ENCODE results near the gene TUBB1.
A peak's percentile ranks its signal among the peaks of the same experiment; 100 is the strongest.

TUBB1 gene

DNA sequence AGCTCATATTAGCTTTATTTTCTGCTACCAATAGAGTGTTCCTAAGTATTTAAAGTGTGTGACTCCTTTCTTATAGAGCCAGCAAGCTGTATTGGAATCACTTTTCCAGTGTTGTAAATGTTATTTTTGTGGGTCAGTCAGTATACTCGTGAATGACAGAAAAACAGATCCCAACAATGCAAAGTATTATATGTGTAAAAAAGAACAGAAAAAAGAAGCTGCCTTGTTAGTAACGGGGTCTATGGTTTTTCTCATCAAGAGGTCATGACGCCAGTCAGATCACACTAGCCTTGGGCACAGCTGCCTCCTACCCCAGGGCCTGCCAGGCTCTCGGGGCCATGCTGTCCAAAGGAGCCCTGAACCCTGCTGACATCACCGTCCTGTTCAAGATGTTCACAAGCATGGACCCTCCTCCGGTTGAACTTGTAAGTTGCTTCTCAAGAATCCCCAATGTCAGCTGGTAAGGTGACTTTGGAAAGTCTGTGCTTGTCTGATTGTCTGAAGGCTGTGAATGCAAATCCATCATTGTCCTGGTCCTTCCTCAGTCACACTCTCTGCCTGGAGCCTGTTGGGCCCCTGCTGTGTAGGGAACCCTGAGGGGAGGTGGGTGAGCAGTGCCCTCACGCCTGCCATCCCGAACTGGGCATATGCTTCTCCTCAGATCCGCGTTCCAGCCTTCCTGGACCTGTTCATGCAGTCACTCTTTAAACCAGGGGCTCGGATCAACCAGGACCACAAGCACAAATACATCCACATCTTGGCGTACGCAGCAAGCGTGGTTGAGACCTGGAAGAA lies 28.4 kb upstream of the TUBB1 start:
- DNase-seq (ENCODE audit: low spot score) = no peak

DNA sequence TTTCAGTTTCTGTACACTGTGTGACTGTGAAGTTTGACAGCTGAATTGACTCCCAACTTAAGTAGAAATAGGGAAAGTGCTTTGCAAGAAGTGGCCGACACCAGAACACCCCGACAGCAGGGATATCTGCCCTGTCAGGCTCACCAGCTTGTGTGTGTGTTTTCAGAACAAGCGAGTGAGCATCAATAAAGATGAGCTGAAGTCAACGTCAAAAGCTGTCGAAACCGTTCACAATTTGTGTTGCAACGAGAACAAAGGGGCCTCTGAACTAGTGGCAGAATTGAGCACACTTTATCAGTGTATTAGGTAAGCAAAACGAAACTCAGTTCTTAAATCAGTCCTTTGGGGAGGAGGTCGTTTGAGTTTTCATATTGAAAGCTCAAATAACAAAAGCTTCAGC lies 27.5 kb upstream of the TUBB1 start:
- DNase-seq (ENCODE audit: low spot score) = no peak

DNA sequence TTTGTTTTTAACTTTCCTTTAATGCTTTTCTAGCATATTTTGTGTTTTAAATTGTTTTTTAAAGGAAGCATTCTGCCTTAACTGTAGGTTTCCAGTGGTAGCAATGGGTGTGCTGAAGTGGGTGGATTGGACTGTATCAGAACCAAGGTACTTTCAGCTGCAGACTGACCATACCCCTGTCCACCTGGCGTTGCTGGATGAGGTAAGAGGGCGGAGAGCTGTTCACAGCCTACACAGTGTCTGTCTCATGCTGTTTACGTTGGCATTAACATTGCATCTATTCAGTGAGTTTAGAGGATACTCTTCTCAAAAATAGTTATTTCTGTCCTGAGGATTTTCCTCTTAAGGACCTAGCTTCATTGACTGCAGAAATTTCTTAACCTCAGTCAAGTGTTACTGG lies 26.3 kb upstream of the TUBB1 start:
- DNase-seq (ENCODE audit: low spot score) = no peak

DNA sequence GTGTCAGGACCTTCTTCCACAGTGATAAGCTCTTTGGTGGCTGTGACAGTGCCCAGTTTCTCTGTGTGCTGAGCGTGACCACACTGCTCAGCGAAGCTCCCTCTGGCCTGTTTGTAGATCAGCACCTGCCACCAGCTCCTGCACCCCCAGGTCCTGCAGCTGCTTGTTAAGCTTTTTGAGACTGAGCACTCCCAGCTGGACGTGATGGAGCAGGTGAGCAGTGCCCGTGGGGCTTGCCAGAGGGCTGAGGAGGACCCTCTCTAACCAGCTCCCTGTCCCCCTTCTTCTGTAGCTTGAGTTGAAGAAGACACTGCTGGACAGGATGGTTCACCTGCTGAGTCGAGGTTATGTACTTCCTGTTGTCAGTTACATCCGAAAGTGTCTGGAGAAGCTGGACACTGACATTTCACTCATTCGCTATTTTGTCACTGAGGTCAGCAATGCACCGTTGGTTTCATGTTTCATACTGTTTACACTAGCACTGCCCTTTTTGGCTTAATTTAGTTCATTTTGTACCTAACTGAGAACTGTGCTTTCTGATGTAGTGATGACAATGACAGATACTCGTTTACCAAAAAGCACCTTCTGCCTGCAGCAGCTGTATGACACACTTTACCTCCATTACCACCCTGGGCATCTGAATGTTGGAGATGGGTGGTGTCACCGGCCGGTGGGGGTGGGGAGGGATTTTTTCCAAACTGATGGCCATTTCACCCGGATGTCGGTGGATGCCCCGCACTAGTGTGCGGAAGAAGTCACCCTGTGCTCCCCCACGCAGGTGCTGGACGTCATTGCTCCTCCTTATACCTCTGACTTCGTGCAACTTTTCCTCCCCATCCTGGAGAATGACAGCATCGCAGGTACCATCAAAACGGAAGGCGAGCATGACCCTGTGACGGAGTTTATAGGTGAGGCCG lies 25.6 kb upstream of the TUBB1 start:
- DNase-seq (ENCODE audit: low spot score) = no peak

DNA sequence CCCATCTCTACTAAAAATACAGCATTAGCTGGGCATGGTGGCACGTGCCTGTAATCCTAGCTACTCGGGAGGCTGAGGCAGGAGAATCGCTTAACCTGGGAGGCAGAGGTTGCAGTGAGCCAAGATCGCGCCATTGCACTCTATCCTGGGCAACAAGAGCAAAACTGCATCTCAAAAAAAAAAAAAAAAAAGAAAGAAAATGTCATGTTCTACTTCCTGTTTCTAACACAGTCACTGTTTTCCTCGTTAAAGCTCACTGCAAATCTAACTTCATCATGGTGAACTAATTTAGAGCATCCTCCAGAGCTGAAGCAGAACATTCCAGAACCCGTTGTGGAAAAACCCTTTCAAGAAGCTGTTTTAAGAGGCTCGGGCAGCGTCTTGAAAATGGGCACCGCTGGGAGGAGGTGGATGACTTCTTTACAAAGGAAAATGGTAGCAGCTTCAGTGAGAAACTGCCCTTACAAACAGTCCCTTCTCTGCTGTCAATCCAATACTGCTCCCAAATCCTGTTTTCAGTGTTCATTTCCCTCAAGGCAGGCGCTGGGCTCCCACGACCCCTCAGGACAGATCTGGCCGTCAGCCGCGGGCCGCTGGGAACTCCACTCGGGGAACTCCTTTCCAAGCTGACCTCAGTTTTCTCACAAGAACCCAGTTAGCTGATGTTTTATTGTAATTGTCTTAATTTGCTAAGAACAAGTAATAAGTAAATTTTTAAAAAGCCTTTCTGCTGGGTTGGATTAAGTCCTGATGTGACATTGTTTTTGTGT lies 24.7 kb upstream of the TUBB1 start:
- no peak for DNase-seq (ENCODE audit: low spot score)

DNA sequence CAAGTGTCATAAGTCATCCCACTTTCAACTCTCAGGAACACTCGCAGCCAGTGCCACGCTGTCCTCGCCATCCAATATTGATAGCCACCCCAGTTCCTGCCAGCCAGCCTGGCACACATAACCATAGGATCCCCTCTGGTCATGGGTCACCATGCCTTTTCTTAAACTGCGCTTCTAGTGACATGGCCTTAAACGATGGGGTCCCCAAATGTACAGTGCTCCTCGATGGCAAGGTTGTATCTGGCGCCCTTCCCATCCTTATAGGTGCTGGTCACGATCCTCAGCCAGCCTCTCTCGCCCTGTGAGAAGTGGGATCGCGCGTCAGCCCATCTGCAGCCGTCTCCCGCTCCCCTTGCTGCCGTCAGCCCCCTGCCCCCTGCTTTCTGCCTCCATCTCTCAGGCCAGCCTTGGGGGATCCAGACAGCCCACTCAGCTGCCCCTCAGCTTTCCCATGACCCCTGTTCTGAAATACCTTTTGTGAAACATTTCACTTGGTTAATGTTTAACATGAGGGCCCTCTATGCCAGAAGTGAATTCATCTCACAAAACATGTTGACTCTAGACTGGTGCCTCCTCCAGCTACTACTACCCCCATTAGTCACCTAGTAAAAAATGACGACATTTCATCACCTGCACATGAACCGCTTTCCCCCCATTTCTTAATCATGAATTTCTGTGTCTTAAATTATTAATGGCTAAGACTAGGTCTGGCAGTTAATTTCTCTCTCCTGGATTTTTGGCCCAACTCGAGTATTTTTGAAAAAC lies 23.6 kb upstream of the TUBB1 start:
- DNase-seq (ENCODE audit: low spot score) = peak; percentile 87

DNA sequence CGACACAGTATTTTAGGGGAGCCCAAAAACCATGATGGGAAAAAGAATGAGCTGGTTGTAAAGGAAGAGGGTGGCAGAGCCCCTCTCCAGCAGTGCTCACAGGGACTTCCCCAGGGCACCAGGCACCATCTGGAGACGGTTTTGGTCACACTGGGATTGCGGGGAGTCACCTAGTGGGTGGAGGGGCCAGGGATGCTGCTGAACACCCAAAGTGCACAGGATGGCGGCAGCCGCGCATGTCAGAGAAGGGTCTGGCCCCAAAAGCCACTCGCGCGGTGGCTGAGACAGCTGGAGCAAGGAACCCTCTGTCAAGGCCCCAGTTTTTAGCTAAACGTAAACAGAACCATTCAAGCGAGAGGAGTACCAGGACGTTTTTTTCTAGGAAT lies 23.0 kb upstream of the TUBB1 start:
- DNase-seq (ENCODE audit: low spot score) = no peak

DNA sequence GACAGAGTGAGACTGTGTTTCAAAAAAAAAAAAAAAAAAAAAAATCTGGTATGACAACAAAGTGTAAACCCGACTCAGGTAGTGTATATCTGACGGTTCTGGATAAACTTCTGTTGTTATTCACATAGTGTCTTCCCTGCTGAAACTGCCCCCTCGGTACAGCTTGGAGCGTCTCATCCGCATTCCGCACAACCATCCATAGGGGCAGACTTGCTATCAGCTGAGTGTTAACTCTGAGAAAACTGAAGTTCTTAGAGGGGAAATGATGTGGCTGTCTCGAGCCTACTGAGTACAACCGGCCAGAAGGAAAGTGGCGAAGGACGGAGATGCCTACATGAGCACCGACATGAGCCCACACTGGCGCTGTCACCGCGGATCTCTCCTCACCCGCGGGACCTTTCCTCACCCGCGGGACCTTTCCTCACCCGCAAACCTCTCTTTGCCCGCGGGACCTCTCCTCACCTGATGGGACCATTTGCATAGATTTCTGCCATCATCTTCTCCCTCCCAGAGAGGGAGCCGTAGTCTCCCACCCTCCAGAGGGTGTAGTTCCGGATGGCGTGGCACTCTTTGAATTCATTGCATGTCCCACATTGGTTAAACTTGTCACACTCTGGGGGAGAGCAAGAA lies 22.0 kb upstream of the TUBB1 start:
- no peak for DNase-seq (ENCODE audit: low spot score)

DNA sequence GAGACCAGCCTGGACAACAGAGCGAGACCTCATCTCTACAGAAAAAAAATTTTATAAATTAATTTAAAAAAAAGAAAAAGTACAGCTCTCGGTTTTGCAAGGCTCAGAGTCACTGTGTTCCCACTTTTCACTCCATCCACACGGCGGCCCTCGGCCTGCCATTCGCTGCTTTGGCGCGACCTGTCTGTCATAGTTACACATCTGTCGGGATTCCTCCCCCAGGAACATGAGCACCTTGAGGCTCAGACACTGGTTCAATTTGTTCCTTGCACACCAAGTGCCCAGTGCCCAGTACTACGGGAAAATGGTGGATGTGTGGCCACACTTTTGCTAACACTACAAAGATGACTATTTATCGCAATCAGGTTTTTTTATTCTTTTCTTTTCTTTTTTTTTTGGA lies 20.6 kb upstream of the TUBB1 start:
- no peak for DNase-seq (ENCODE audit: low spot score)

DNA sequence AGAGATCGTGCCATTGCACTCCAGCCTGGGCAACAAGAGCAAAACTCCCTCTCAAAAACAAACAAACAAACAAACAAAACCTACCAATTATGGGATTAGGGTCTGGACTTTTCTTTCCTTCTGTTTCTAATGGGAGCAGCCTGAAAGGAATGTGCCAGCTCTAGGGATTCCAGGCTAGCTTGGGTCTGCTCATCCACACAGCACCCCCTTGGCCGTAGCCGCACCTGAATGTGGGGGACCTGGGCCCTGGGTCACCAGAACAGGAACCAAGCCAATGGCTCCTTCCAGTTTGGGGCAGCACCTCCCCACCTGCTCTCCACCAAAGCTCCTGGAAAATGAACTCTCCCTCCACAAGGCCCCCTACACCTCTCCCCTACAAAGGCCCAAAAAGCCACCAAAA lies 18.9 kb upstream of the TUBB1 start:
- no peak for DNase-seq (ENCODE audit: low spot score)

DNA sequence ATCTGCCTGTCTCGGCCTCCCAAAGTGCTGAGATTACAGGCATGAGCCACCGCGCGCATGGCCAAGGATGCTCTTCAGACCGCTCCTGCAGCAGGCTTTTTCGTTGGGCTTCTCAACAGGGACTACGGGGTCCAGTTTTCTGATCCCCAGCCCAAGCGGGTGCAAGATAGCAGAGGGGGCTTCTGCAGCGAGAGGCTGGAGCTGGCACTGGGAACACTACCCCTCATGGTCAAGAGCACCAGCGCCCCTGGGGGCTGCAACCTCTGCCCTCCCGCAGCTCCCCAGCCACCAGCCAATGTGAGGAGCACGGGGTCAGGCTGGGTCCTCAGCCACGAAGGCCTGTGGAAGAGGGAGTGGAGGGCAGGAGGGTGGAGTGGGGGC lies 18.2 kb upstream of the TUBB1 start:
- no peak for DNase-seq (ENCODE audit: low spot score)

DNA sequence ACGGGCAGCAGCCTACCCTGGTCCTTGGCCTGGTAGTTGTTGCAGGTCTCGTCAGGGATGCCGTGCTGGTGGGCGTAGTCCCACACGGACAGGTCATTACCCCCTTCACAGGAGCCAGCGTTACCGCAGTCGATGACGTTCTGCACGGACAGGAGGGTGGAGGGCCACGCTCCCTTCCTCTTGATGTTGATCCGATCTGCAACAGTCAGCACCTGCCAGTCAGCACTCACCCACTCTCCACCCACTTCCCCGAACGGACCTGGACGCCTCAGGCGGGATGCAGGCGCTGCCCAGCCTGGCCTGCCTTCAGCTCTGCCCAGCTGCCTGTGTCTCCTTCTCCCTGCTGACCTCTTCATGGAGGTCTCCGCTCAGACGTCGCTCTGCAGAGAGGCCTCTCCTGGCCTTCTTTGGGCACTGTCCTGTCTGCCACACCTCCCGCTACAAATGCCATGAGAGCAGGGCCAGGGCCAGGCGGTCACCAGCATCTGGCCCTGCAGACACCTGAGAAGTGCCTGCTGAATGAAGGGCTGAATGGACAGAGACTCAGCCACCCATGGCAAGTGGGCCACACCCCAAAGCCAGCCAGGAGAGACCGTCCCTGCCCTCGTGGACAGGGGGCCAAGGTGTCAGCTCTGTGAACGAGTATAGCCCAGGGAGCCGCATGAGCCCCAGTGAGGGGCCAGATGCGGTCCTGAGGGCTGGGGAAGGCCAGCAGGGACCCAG lies 17.6 kb upstream of the TUBB1 start:
- no peak for DNase-seq (ENCODE audit: low spot score)

DNA sequence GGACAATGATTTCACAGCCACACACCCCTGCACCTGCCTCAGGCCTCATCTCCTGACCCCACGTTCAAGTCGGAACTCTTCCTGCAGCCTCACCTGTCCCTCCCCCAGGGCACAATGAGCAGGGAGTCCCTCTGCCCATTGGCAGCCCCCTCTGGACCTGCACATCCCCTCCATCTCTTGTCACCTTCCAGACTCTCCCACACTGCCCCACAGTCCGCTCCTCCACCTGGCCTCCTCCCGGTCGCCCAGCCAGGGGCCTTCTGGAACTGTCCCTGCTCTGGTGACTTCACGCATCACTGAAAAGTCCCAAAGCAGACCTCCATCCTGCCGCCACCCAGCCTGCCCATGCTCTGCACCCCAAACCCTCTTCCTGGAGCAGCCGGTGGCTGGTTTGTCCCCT lies 16.8 kb upstream of the TUBB1 start:
- no peak for DNase-seq (ENCODE audit: low spot score)

DNA sequence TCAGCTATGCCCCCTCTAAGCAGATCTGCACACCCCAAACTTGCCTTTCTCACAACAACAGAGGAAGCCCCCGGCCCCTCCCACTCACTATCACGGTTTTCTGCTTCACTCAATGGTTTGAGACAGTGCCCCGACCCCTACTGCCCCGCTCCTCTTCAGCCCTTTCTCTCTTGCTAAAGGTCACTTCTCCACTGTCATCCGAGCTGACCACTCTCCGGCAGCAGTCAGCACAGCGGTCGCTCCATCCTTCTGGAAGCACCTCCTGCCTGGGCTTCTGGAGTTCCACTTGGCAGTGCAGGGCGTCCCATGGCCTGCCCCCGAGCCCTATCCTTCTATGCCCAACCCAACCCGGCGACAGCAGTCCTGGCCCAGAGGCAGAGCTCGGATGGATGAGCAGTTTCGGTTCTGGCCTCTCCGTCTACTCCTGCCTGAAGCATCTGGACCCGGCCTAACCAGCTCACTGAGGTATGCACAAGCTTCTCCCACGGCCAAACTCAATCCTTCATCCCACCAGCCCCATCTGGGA lies 16.3 kb upstream of the TUBB1 start:
- DNase-seq (ENCODE audit: low spot score) = no peak

DNA sequence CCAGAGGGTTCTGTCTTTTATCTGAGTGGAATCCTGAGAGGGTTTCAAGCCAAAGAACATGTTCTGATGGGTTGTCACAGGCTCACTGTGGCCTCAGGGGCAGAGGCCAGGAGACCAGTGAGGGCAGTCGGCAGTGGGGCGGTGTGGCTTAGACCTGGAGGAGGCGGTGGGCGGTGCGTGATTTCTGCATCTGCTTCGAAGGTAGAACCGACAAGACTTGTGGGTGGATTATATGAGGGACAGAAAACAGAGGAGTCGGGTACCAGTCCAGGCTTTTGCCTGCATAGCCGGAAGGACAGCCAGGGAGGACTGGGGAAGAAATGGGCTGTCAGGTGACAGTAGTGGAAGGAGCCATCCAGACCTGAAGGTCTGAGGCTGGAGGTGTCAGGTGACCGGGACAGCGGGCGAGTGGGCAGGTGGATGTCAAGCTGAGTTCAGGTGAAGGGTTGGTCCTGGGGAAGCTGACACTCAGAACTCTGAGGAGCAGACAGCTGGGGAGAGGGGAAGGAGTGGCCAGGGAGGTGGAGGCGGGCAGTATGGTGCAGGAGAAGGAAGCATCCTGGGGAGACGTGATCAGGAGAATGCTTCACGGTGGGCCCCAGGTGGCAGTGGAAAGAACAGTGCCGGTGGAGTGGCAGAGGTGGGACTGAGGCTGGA lies 15.3 kb upstream of the TUBB1 start:
- DNase-seq (ENCODE audit: low spot score) = no peak

DNA sequence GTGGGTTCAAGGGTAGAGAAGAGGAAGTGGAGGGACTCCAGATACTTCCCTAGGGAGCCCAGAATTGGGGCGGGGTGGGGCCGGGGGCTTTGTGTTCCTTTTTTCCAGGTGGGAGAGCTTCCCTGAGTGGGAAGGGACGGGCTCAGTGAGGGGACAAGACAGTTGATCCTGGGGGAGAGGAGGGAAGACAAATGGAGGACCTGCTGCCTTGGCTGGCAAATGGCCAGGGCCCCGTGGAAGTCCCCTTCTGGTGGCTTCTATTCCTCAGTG lies 14.8 kb upstream of the TUBB1 start:
- no peak for DNase-seq (ENCODE audit: low spot score)

DNA sequence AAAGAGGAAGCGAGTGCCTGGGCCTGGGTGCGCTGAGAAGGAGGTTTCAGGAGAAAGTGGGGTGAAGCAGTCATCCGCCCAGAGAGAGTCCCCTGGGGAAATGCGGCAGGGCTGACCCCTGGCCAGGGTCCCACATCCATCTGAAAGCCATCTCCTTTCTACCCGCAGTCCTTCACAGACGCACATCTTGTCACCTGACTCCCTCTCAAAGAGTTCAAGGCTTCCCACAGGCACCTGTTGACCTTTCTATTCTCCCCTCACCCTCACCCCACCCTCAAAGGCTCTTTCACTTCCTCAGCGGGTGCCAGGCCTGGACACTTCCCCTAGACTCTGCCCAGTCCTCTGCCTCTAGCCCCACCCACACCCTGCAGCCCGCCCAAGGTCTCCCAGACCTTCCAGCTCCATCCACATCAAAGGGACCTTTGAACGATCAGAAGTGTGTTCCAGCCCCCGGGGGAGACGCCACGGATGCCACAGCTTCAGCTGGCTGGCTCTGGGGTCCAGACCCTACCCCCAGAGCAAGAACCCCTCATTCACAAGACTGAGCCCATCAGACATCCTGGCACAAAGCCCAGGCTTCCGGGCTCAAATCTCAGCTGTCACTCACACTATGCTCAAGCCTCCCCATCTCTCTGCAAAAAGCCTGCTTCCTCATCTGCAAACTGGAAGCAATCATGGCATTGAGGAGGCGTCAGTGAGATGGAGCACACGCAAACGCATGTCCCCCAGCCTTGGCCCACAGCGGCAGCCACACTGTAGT lies 14.3 kb upstream of the TUBB1 start:
- DNase-seq (ENCODE audit: low spot score) = no peak

DNA sequence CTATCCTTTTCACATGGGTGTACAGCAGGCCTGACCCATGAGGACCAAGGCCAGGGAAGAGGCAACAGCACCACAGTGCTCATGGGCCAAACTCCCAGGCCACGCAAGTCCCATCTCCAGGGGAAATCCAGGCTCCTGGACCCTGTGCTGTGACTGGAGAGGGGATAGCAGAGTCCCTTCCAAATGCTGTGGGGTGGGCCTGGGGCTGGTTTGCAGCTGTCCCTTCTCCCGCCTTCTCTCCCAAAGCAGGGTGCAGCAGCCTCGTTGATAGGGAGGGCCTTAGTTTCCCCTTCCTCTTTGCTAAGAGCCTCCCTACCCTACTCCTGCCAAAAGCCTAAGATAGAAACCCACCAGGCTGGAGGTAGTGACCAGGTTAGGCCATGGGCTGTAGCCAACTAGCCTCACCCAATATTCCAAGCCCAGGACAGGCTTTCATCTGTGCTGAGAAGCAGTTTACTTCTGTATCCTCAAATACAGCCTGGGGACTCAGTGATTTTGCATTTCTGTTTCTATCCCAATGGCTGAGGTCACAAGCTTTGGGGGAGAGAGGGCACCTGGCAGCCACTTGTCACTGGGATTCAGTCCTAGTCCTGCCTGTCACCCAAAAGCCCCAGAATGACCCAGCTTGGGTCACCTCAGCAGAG lies 13.6 kb upstream of the TUBB1 start:
- no peak for DNase-seq (ENCODE audit: low spot score)

Measured in HuH-7.5 (cell line).